GM15510 (cell line): ENCODE results near the gene CTNND2.

Source experiments
- POLR2A ChIP-seq: IDR thresholded peaks from 3 replicates; pipeline ENCODE4 v1.6.1; 2011; ENCODE audit warnings: borderline replicate concordance; ENCODE audit not compliant: insufficient read length; ENCODE audit errors: extremely low read depth

The CTNND2 gene

DNA sequence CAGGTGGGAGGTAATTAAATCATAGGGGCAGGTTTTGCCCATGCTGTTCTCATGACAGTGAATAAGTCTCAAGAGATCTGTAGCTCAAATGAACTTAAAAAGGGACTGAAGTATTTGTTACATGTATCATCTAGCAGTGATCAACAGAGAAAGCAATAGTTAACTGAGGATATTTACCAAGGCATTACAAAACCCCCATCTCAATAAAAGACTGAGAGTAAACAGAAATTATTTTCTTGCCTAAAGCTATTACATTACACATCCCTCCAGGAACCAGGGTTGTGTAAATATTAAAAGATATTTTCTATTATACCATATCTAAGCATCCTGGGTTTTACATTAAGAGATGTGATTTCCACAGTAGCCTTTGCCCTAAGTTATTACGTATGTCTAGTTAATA, 169.9 kb downstream of the CTNND2 start:
- no peak for TF ChIP-seq POLR2A

DNA sequence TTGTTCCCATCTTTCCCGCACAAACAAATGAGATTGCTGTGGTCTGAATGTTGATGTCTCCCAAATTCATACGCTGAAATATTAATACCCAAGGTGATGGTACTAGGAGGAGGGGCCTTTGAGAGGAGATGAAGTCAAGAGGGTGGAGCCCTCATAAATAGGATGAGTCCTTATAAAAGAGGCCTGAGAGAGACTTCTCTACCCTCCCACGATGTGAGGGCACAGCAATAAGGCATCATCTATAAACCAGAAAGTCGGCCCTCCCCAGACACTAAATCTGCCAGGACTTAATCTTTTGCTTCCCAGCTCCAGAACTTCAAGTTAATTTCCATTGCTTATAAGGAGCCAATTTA, 170.4 kb downstream of the CTNND2 start:
- no peak for TF ChIP-seq POLR2A

DNA sequence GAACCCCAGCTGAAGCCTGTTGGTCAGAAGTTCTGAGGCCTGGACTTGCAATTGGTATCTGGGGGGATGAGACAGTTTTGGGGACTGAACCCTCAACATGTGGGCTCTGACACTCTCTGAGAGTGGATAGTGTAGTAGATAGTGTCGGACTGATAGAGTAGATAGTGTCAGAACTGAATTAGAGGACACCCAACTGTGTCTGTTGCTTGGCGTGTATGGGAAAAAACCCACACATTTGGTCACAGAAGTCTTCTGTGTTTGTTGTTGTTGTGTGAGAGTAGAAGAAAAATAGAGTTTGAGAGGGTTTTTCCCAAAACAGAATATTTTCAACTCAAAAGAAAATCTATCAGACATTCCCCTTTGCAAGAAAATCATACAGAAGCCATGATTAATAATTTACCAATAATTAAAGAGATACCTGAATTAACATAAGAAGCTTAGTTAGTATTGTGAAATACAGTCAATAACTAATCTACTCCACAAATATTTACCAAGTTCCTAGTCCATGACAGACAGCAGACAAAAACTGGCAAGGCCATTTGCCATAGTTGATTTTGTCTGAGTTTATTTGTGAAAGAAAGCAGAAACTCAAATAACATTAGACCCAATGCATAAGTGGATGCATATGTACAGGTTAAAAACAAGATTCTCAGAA, 170.9 kb downstream of the CTNND2 start:
- TF ChIP-seq POLR2A: no peak

DNA sequence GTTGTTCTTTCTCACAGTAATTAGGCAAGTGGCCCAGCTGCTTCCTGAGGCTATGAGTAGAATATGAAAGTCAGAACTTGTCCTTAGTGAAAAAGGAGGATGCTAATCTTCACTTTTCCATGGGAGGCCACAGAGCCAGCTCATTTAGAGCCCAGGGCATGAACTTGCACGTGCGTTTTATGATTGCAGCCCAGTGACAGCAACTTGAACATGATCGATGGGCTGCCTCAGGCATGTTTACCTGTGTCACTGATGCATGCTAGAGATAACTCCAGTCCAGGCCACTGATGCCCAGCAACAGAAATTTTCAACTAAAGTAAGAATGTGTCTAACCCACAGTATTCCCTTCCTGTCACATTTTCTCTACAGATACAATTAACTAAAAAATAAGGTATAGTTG, 179.3 kb downstream of the CTNND2 start:
- TF ChIP-seq POLR2A: no peak

DNA sequence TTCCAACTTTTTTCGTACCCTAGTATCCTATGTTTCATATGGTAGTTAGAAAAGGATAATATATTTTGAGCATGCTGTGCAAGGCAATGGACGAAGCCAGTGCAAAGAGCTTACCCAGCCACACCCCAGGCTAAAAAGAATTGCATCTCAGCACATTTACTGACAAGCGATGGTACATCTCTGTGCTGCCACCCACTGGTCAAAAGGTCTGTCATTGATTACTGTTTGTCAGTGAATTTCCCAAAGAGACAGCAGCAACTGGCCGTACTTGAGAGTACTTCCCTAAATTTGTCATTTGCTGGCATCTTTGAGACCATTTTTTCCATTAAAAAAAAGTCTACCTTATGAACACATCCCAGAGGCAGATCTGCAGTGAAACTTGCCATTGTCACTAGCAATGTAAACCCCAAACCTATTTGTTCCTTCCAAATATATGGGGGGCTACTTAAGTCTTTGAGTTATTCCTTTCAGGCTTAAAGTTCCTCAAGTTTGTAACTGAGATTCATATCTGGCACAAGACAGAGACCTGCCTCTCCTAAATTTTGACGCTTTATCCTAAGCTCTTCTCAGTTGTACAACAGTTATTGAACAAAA, 184.3 kb downstream of the CTNND2 start:
- TF ChIP-seq POLR2A: no peak

DNA sequence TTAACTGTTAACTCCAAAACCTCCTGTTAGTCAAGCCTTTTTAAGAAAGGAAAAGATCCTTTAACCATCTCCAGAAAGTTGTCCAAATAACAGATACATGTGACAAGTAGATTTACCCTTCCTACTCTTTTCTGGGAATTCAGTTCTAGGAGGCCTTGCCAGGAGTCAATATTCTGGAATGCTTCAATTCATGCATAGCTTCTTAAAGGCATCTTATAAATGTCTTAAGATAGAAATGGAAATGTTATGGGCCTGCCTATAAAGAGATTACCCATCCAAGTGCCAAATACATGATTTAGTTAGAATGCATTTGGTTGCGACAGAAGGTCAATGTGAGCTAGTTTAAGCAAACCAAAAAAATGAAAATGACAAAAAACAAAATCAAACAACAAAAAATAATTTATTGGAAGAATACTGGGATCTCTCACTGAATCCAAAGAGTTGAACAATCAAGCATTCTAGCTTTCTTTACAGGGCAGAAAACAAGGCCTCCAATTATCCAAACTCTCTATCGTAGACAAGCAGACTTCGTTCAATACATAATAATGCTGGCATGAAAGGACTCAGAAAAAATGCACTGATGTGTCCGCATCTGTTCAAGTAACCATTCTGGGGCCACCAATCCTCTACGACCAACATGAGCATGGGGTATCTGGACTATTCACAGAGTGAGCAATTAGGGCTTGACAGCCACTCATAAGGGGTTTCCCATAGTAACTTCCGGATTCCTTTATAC, 188.6 kb downstream of the CTNND2 start:
- TF ChIP-seq POLR2A: no peak

DNA sequence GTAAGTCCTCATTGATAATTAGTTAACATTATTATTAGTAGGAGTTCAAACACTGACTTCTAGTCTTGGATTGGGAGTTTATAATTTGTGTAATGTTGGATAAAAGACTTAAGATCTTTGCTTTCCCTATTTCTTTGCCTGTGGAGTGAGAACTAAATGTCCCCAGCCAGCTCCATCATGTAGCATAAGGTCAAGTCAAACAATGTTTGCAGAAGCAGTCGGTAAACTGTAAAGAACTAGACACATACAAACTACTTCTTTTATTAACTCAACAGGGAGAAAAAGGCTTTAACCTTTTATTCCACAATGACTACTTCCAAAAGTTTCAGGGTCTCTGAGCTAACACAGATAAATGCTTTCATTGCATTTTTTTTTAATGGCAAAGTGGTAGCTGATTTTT, 192.3 kb downstream of the CTNND2 start:
- no peak for TF ChIP-seq POLR2A

DNA sequence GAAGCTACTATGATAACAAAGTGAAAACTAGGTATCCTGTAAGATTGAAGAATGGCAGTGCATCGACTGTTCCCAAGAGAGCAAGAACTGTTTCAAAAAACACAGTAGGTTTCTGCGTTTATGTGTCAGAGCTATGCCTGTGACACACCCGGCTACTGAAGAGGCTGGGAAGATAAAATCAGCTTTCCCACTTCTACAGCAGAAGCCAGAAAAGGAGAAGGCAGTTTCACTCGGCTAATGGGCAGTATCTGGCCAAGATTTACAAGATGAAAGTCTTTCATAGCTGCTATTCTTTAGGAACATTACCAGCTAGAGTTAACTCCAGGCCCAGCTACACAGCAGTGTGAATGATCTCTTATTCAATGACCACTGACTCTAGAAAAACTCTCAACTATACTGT, 195.2 kb downstream of the CTNND2 start:
- no peak for TF ChIP-seq POLR2A

DNA sequence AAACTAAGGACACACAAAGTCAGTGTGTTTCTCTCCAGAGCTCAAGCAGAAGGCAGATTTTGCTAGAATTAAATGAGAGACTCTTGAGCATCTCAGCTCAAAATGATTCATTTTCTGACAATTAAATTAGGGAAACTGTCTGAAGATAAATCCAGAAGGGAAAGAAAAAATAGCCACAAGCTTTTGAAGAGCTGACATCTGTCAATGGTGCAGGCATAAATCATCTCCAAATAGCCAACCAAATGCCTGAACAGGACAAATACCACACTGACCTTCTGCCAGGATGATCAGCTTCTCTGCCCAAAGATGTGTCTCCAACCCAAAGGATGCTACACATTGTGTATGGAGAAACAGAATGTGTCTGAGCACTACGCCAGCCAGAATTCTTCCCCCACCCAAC, 199.3 kb downstream of the CTNND2 start:
- TF ChIP-seq POLR2A: no peak

DNA sequence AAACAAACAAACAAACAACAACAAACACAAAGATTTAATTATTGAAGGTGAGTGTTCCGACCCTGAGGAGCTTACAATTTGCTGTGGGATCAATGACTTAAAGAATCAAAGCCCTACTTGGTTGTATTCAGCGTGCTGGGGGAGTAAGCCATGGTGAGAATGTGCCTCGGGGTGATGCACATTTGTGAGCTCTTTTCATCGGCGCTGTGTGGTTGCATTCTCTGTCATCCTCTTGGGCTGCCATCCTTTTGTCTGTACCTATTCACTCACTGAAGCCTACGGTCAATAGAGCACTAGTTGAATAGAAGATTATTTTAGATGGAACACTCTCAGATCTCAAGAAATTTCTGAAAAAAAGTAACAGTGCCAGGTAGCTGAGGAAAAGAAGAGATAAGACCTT, 203.9 kb downstream of the CTNND2 start:
- no peak for TF ChIP-seq POLR2A

DNA sequence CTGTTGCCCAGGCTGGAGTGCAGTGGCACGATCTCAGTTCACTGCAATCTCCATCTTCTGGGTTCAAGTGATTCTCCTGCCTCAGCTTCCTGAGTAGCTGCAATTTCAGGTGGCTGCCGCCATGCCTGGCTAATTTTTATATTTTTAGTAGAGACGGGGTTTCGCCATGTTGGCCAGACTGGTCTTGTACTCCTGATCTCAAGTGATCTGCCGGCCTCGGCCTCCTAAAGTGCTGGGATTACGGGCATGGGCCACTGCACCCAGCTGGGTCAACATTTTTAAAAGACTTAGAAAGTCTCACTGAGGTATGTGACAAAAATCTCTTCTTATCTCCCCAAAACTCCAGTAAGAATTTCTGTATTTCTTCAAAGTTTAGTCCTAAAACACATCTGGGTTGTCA, 211.6 kb downstream of the CTNND2 start:
- TF ChIP-seq POLR2A: no peak

DNA sequence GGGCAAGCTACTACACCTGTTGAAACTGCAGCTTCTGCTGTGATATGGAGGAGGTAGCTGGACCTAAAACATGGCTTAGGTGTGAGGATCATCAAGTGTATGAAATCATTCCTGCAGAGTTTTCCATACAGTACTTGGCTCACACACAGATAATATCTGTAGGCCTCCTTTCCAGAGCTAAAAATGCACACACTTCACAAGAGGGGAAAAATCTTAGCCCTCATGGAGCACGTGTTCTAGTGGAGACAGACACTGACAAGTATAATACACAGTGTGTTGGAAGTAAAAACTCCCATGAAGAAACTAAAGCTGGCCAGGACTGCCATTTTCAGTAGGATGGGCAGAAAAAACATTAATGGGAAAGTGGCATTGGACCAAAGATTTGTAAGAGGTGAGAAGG, 216.7 kb downstream of the CTNND2 start:
- TF ChIP-seq POLR2A: no peak

DNA sequence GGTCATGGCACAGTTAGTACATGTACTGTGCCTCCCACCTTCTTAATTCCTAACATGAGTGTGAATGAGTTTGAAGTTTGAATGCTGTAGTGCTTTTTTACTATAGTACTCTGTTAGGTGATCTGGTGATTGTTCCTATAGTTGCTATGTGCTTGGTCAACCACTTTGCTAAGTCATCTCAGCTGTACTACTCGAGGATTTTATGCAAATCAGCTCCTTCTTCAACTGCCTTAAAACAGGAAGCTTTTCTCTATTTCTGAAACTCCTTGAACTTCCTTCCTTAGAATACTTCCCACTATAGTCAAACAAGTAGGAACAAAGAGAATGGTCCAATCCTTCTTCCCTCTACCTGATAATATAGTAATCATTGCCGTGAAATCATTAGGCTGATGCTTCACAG, 219.6 kb downstream of the CTNND2 start:
- TF ChIP-seq POLR2A: no peak

DNA sequence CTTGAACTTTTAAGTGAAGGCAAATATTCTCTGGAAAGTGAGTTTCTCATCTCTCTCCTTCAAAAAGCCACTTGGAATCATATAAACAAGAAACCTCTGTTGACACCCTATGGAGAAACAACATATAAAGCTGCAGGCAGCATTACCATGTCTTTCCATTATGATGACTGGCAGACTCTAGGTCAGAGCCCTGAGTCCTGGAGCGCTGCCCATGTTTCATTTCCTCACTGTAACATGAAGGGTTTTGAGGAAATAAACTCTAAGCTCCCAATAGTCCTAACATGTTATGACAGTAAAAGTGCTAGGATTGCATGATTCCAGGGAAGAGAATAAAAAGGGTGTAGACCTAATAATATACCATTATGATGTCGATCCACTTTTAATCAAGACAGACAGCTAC, 220.6 kb downstream of the CTNND2 start:
- TF ChIP-seq POLR2A: no peak

DNA sequence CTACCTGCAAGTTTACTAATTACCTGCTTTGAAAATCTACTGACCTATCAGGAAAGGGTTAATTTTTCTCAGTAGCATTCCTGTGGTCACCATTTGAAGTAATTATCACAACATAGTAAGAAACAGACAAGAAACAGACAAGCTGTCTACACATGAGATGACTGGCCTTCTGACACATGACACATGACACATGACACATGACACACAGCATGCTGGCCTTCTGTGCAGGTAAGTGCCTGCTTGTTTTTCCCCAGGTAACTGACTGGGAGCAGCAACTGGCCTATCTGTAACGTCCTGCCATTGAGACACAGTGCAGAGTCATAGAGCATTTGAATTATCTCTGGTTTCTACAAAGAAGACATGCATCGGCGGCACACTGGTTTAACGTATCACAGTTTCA, 222.4 kb downstream of the CTNND2 start:
- TF ChIP-seq POLR2A: no peak

DNA sequence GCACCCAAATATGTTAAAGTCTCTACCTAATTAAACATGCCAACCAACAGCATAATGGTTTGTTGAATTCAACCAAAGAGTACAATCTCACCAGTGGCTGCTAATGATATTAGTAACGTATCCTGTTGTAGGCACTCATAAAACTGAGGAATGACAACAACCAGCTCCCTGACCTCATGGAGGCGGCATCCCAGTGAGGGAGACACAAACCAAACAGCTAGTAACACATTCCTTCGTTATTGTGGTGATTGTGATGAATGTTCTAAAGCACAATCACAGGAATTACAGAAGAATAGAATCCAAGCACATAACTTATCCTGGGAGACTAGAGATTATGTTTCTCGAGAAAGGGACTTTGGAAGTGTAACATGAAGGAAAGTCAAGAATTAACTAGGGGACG, 224.6 kb downstream of the CTNND2 start:
- TF ChIP-seq POLR2A: no peak
